DMS79 treated with DMSO at 0.1 percent for 48 hours (cell line): ENCODE measurements around the gene CACNB4.

Experiments
- DNase-seq: peaks from one replicate; lab custom pipeline; 2025; lab: John Stamatoyannopoulos, UW

CACNB4 gene

GRCh38 chr2:151852260-151853069 is 246.4 kb downstream of the CACNB4 start:
- peak; percentile 46 for DNase-seq

DNA sequence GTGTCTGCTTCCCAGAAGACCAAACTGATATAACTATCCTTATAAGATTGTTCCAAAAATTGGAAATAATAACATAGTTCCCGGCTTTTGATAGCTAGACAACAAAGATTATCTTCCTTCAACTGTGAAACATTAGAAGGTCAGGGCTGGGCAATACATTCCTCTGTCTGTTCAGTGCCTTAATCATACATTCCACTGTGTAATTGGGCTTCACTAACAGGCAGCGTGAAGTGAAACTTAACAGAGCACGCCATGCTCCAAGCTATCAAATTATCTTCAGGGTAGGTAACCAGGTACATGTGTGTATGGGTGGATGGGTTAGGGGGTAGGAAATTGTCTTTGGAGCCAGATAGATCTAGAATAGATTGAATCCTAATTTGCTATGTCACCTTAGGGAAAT is 247.1 kb downstream of the CACNB4 start:
- no peak for DNase-seq

GRCh38 chr2:151849413-151850010 is 249.3 kb downstream of the CACNB4 start:
- peak; percentile 30 for DNase-seq

GRCh38 chr2:151845884-151846283 is 253.0 kb downstream of the CACNB4 start:
- DNase-seq = no peak

- no peak for DNase-seq
Observed at GRCh38 chr2:151845481-151845880, 253.4 kb downstream of the CACNB4 start.

- no peak for DNase-seq
Observed at GRCh38 chr2:151844211-151844896, 254.5 kb downstream of the CACNB4 start.

DNA sequence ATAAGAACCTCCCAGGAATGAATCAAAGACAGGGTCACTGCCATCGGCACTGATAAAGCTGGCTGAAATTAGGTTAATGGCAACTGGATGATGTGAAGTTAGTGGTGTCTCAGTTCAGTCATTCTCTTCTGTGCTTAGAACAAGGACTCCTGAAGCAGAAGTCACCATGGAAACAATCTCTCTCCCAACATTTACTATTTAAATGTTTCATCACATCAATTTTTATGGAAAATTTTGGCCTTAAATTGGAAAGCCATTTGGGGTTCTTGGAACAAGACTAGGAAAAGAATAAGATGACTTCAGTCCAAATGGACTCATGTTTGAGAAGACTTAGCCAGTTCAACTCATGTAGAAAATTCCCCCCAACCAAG is 255.2 kb downstream of the CACNB4 start:
- DNase-seq = no peak

GRCh38 chr2:151842830-151843690 is 255.8 kb downstream of the CACNB4 start:
- no peak for DNase-seq

DNA sequence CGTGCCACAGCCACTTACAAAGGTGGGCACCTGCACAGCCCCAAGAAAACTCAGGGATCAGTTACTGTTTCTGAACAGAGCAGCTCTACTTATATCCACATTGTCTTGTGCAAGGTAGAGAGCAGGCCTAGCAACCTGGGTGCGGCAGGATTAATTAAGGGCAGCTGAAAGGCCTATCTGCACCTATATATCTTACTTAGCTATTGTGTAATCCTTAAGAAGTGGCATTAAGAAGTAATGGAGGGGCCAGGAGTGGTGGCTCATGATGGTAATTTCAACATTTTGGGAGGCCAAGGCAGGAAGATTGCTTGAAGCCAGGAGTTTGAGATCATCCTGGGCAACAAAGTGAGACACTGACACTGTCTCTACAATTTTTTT is 257.8 kb downstream of the CACNB4 start:
- no peak for DNase-seq

- peak; percentile 77 for DNase-seq
Observed at GRCh38 chr2:151840216-151841046, 258.4 kb downstream of the CACNB4 start.

GRCh38 chr2:151837926-151838325 is 260.9 kb downstream of the CACNB4 start:
- no peak for DNase-seq

DNA sequence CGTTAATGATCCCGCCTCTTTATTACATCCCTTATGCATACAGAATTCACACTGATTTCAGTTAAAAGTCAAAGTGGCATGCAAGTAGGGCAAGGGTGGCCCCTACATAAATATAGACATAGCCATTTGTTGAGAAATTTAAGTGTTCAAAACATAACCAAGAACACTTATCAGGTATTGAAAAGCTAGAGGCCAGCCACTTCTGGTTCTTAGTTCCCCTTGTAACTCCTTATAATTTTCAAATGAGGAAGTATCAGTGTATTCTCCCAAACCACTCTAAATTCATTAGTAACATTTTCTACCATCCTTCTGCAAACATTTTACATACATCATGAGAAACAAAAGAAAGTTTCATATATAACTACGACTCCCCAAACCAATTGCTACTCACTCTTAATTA is 264.9 kb downstream of the CACNB4 start:
- DNase-seq = no peak

GRCh38 chr2:151830961-151831360 is 267.9 kb downstream of the CACNB4 start:
- no peak for DNase-seq

DNA sequence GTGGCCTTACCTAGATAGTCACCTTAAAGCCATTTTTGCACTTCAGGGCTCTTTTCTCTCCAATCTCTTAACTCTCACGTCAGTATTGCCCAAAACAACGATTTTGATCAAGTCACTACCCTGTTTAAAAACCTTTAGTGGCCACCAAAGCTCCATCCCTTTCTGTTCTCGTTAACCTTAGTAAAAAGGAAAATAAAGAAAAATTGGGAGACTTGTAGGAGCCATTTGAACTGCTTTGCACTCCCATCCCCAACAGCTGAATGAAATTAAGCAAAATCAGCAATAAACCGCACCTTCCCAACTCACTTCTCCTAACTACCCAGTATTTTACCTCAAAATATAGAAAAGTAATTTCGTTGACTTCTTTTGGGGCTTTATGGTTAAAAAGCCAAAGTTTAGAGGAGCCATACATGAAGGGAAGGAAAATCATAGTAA is 269.9 kb downstream of the CACNB4 start:
- DNase-seq = no peak

- DNase-seq = peak; percentile 89
Observed at GRCh38 chr2:151828143-151828889, 270.5 kb downstream of the CACNB4 start, which contains the start of gene ARL5A. TSS of gene ARL5A (minus strand) at chr2:151828421. CDS start at chr2:151828176, 245 bp downstream.

- no peak for DNase-seq
Observed at GRCh38 chr2:151827564-151828142, 271.2 kb downstream of the CACNB4 start.

GRCh38 chr2:151826737-151827157 is 272.1 kb downstream of the CACNB4 start:
- DNase-seq = no peak

DNA sequence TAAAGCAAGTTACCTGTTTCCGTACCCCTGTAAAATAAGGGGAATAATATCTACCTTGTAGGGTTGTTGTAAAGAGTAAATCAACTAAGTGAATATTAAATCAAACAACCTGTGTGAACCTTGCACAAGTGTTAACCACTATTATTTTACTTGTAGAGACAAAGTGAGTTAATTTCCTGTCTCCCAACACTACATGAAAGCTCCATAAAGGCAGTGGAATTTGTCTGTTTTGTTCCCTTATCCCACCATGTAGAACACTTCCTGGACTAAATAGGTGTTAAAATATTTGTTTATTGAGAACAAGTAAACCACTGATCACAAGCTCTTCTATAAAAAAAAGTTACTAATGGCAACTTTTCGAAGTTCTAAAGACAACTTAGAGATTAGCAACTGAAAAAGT is 274.0 kb downstream of the CACNB4 start:
- no peak for DNase-seq

DNA sequence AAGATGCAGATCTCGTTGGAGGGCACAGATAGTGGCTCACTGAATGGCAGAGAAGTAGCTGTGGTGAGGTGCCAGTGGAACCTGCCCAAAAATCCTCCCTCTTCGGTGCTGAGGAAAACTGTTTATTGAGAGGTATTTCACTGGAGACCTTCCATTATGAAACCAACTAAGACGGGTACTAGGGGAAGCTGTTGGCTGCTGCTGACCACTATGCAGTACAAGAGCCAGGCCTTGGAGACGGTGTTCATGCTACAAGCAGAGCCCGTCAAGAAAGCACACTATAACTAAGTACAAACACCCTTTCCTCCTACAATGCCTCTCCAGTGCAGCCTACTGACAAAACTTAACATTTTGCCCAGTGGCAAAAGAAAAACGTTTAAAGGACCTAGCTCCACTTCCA is 275.2 kb downstream of the CACNB4 start:
- no peak for DNase-seq

DNA sequence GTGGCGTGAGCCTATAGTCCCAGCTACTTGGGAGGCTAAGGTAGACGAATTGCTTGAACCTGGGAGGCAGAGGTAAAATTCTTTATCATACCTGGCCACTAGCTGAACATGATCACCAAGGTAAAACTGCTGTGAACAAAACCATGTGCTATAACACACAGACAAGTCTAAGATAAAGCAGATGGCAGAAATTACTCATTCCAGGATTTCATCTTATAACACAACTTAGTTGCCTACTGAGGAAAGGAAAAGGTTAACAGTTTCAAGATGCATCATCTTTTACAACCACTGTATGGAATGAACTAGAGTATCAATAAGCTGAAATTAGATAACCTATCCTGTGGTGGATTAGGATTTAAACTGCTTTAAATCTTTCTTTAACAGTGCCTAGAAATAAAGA is 278.9 kb downstream of the CACNB4 start:
- DNase-seq = no peak
